Smooth muscle cell (in vitro differentiated cells): ENCODE data around the gene CARS1. TPM values are rescaled to one million over a fixed set of nuclear protein-coding genes. Genes with fewer than 3 reads are reported as not detected.

Experiments
- DNase-seq: peaks from one replicate; lab custom pipeline; 2025; ENCODE audit not compliant: unreplicated experiment; lab: John Stamatoyannopoulos, UW
- H2AFZ ChIP-seq: fragments of 200-600 bp; sonication (generic); 2 replicates; pipeline ENCODE4 v1.6.0; 2016; ENCODE audit warnings: antibody characterized with exemption, low read depth, mild to moderate bottlenecking
- H3F3A ChIP-seq: fragments of 200-600 bp; sonication (generic); 2 replicates; pipeline ENCODE4 v1.6.0; 2017; ENCODE audit warnings: antibody characterized with exemption, low read depth
- H3K27ac ChIP-seq: fragments of 200-600 bp; sonication (generic); 2 replicates; pipeline ENCODE4 v1.5.1; 2016; ENCODE audit warnings: low read depth, mild to moderate bottlenecking
- H3K27me3 ChIP-seq: fragments of 200-600 bp; sonication (generic); 2 replicates; pipeline ENCODE4 v1.6.1; 2016; ENCODE audit warnings: low read depth, mild to moderate bottlenecking
- H3K36me3 ChIP-seq: fragments of 200-600 bp; sonication (generic); 2 replicates; pipeline ENCODE4 v1.5.1; 2016; ENCODE audit warnings: low read depth
- H3K4me1 ChIP-seq: fragments of 200-600 bp; sonication (generic); 2 replicates; pipeline ENCODE4 v1.5.1; 2016; ENCODE audit warnings: low read depth
- H3K4me2 ChIP-seq: fragments of 200-600 bp; sonication (generic); 2 replicates; pipeline ENCODE4 v1.6.0; 2016; ENCODE audit warnings: mild to moderate bottlenecking
- H3K4me3 ChIP-seq: fragments of 200-600 bp; sonication (generic); 2 replicates; pipeline ENCODE4 v1.5.1; 2016; ENCODE audit warnings: mild to moderate bottlenecking
- H3K79me2 ChIP-seq: fragments of 200-600 bp; sonication (generic); 2 replicates; pipeline ENCODE4 v1.6.0; 2016; ENCODE audit warnings: low read depth, mild to moderate bottlenecking
- H3K9ac ChIP-seq: fragments of 200-600 bp; sonication (generic); 2 replicates; pipeline ENCODE4 v1.6.0; 2016; ENCODE audit warnings: low read depth
- H3K9me3 ChIP-seq: fragments of 200-600 bp; sonication (generic); replicated peaks from 2 replicates; pipeline ENCODE4 v1.5.1; 2016; ENCODE audit warnings: low read depth
- H4K20me1 ChIP-seq: fragments of 200-600 bp; sonication (generic); 2 replicates; pipeline ENCODE4 v1.6.0; 2016; ENCODE audit warnings: low read depth
- WGBS: methylation state at CpG from one replicate; pipeline ENCODE4 v1.1.7; 2016; ENCODE audit warnings: low lambda C conversion rate; 5-methylcytosine and 5-hydroxymethylcytosine counted together
- polyA plus RNA-seq: library from polyadenylated mRNA; unstranded; fragments of >200 nt; fragmentation: Nextera tagmentation; extraction: Ambion mirVana; gene quantifications from 2 replicates; pipeline ENCODE4 v1.2.1, GENCODE V29; 2016
- total RNA-seq: library from RNA; depleted of rRNA; stranded (reverse); fragments of >200 nt; gene quantifications from 2 replicates; pipeline ENCODE4 v1.2.3, GENCODE V29; 2014
- TF ChIP-seq, protein P1 (sequence below): fragments of 200-600 bp; sonication (generic); IDR thresholded peaks from 2 replicates; pipeline ENCODE4 v1.5.1; 2017; ENCODE audit warnings: borderline replicate concordance, mild to moderate bottlenecking, antibody characterized with exemption; ENCODE audit not compliant: insufficient read depth, poor library complexity, severe bottlenecking

CARS1 gene
- total and polyA plus RNA-seq, 2 experiments from 2014 or later, result 51.7 to 61.6 TPM

DNA sequence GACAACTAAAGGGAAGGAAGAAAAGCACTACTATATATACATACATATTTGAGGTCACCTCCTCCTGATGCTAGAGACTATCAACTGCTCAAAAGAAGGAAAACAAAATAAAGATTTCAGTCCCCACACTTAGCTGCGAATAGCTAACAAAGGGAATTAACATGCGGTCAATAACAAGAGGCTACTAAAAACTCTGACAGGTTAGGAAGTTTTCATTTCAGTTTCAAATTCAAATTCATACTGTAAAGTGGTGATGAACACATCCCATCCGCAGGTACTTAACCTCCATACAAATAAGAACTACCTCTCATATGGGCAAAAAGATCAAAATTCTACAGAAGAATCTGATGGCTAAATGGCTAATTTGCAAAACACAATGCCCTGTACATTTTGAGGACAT lies 67.7 kb downstream of the CARS1 start:
- Histone ChIP-seq H3K4me2 (peak overlapping the region; percentile 94), H4K20me1 (peaks cover 71% of the 10 kb centered on the region), H3K27me3 (no peaks in the 10 kb centered on the region)

DNA sequence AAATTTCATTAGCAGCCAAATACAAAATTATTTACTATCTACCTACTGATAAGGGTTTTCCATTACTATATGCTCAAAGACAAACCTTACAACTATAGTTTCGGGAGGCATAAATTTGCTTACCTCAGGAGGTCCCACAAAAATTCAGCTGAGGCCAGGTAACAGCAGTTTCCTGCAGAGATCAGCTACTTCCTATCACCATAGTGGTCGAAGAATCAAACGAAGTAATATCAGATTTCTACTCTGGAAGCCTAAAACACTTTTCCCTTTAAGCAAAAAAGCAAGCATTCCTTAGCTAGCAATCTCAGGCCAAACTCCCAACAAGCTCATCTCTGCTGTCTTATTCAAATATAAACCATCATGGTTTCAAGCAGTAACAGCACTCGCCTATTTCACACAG lies 68.2 kb downstream of the CARS1 start:
- Histone ChIP-seq H4K20me1 (peaks cover 76% of the 10 kb centered on the region), H2AFZ (no peak overlapping the region), H3K27ac (peak overlapping the region; percentile 6), H3K4me2 (peak overlapping the region; percentile 94), H3K4me3 (peak overlapping the region; percentile 94), H3K27me3 (no peaks in the 10 kb centered on the region), H3F3A (no peaks in the 10 kb centered on the region), H3K9ac (peak overlapping the region; percentile 8), H3K4me1 (peaks cover 27% of the 10 kb centered on the region), H3K36me3 (no peaks in the 10 kb centered on the region), H3K9me3 (no peaks in the 10 kb centered on the region), H3K79me2 (peaks cover 78% of the 10 kb centered on the region)
- TF ChIP-seq, protein P1, sequence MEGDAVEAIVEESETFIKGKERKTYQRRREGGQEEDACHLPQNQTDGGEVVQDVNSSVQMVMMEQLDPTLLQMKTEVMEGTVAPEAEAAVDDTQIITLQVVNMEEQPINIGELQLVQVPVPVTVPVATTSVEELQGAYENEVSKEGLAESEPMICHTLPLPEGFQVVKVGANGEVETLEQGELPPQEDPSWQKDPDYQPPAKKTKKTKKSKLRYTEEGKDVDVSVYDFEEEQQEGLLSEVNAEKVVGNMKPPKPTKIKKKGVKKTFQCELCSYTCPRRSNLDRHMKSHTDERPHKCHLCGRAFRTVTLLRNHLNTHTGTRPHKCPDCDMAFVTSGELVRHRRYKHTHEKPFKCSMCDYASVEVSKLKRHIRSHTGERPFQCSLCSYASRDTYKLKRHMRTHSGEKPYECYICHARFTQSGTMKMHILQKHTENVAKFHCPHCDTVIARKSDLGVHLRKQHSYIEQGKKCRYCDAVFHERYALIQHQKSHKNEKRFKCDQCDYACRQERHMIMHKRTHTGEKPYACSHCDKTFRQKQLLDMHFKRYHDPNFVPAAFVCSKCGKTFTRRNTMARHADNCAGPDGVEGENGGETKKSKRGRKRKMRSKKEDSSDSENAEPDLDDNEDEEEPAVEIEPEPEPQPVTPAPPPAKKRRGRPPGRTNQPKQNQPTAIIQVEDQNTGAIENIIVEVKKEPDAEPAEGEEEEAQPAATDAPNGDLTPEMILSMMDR, result no peak
- no peak for DNase-seq
- WGBS, result 42% methylated on average over 4 of the region's 4 CpGs

More for the DNA sequence above, 67.7 kb downstream of the CARS1 start:
- H3K9me3 ChIP-seq, result no peaks in the 10 kb centered on the region
- WGBS, result 34% methylated on average over 3 of the region's 3 CpGs
- H3K4me3 ChIP-seq, result peak overlapping the region; percentile 94
- peaks cover 27% of the 10 kb centered on the region for H3K4me1 ChIP-seq
- TF ChIP-seq, protein P1, result no peak
- H3K9ac ChIP-seq, result peak overlapping the region; percentile 8
- H3K36me3 ChIP-seq, result no peaks in the 10 kb centered on the region
- H3K27ac ChIP-seq, result no peak overlapping the region
- no peak for DNase-seq
- no peaks in the 10 kb centered on the region for H3F3A ChIP-seq
- H2AFZ ChIP-seq, result no peak overlapping the region
- H3K79me2 ChIP-seq, result peaks cover 72% of the 10 kb centered on the region

DNA sequence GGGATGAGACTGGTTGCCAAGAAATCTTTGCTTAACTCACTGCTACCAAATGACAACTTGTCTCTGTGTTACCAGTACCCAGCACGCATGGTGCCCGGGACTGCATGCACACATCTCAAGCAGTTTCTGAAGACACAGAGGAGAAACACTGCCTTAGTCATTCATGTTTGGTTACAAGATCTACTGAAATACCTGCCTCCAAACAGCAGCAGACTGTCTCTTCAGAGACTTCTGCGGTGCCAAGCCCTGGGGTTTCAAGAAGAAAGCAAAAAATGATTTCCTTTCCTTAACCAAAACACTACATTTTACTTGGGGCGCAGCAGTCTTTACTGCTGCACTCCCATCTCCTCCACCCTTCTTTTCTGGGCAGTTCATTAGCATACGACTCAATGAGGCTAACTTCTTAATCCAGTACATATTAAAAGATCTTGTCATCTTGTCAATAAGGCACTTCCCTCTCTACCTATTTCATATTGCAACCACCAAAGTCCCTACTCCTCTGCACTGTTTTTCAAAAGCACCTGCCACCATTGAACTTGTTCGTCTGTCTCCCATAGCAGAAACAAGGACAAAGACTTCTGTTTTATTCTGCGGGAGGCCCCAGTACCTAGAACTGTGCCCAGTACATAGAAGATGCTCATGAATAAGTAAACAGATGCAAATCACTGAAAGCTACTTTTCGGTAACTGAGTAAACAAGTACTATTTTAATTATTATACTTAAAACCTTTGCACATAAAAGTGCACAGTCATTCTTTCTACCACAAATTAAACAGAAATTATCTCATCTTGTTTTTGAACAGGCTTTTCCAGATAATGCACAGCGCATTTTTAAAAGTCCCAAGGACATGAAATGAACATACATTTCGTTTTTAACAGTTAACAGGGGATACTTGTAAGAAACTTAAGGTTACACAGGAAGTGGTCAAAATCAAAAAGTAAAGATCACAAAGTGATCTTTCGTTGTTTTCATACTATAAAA lies 69.1 kb downstream of the CARS1 start:
- Histone ChIP-seq H3K9ac (peak overlapping the region; percentile 32), H3K4me1 (peaks cover 27% of the 10 kb centered on the region), H3K4me2 (peak overlapping the region; percentile 94), H2AFZ (no peak overlapping the region), H3K79me2 (peaks cover 86% of the 10 kb centered on the region), H3K9me3 (no peaks in the 10 kb centered on the region), H3K27me3 (no peaks in the 10 kb centered on the region), H3K27ac (peak overlapping the region; percentile 6), H3K4me3 (peak overlapping the region; percentile 94), H4K20me1 (peaks cover 85% of the 10 kb centered on the region), H3F3A (no peaks in the 10 kb centered on the region), H3K36me3 (no peaks in the 10 kb centered on the region)
- TF ChIP-seq, protein P1, result no peak
- DNase-seq, result no peak
- WGBS, result 74% methylated on average over 11 of the region's 11 CpGs
